ENCODE data around the gene KRTAP9-8.
"Not testable (repeated sequence)": the region's sequence is repeated elsewhere in the genome, so short reads cannot be mapped to it uniquely, and the experiment has no call there.

The KRTAP9-8 gene, protein sequence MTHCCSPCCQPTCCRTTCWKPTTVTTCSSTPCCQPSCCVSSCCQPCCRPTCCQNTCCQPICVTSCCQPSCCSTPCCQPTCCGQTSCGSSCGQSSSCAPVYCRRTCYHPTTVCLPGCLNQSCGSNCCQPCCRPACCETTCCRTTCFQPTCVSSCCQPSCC

GRCh38 chr17:41237949-41238437, at the start of gene KRTAP9-8:
KRTAP9-8 (plus strand) TSS chr17:41237999; CDS start chr17:41238052, 53 bp downstream.
- DNase-seq, result not testable (repeated sequence)

DNA sequence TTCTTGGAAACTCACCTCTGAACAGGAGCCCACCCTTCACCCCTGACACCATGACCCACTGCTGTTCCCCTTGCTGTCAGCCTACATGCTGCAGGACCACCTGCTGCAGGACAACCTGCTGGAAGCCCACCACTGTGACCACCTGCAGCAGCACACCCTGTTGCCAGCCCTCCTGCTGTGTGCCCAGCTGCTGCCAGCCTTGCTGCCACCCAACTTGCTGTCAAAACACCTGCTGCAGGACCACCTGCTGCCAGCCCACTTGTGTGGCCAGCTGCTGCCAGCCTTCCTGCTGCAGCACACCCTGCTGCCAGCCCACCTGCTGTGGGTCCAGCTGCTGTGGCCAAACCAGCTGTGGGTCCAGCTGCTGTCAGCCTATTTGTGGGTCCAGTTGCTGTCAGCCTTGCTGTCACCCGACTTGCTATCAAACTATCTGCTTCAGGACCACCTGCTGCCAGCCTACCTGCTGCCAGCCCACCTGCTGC, 47.9 kb upstream of the KRTAP9-8 start, which contains the start of gene KRTAP9-1:
TSS of gene KRTAP9-1 (plus strand) at position 51 of the 482 bp plus-strand sequence. CDS start at position 51, 0 bp downstream.
- not testable (repeated sequence) for DNase-seq

DNA sequence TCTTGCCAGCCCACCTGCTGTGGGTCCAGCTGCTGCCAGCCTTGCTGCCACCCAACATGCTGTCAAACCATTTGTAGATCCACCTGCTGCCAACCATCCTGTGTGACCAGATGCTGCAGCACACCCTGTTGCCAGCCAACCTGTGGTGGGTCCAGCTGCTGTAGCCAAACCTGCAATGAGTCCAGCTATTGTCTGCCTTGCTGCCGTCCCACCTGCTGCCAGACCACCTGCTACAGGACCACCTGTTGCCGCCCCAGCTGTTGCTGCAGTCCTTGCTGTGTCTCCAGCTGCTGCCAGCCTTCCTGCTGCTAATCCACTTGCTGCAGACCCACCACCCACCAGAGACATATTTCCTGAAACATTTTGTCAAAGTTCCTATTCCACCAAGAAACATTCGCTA, 47.5 kb upstream of the KRTAP9-8 start:
- no peak for DNase-seq

DNA sequence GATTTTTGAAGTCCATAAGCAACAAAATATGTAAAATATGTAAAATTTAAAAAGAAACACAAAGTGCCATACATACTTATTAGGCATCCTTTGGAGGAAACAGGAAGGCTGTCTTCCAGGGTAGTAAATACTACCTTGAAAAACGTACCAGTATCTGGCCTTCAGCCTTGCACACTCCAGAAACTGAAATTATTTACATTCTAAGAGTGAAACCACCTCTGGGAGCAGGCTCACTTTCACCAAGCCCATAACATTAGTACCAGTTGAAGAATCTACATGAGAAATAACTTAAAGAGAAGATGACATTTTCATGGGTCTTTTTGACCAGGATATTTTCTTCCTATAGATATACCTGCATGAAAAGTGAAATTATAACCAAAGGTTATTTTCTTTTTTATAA, 41.7 kb upstream of the KRTAP9-8 start:
- no peak for DNase-seq

DNA sequence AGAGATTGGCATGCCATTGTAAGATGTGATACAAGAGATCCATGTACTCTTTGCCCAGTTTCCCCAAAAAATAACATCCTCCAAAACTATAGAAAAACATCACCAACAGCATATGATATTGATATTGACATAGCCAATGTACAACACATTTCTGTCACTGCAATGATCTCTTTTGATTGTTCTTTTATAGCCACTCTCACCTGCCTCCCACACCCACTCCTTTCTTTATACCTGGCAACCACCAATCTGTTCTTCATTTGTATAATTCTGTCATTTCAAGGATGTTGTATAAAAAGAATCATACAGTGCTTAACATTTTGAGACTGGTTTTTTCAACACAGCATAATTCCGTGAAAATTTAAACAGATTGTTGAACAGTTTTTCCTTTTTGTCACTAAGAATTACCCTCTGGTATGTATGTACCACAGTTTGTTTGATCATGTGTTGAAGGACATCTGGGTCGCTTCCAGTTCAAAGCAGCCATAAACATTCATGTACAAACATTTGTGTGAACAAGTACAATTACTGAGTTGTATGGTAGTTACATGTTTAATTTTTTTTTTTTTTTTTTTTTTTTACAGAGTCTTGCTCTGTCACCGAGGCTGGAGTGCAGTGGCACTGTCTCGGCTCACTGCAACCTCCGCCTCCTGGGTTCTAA, 38.2 kb upstream of the KRTAP9-8 start:
- DNase-seq, result no peak

DNA sequence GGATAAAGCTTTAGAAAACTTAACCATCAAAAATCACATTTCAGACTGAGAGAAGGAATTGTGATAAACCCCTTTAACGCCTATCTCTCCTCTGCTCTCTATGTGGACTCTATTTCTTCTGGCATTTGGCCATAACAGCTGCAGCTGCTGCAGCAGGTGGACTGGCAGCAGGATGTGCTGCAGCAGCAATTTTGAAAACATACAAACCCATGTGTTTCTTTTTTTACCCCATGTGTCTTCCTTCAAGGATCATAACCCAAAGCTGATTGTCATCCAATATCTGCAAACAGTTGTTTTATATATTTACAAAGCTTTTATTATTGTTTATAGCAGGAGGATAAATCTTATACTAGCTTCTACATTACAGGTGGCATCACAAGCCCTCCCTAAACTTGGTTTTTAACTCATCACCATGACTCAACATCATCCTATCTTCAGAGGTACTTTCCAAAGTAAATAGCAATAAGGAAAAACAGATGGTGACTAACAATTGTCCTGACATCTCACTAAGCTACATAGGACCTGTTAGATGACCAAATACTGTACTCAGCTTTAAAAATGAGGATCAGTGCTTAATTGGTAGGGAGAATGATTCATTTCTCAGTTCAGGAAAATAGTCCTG, 25.8 kb upstream of the KRTAP9-8 start:
- no peak for DNase-seq

GRCh38 chr17:41212524-41213169, 25.2 kb upstream of the KRTAP9-8 start:
- no peak for DNase-seq

DNA sequence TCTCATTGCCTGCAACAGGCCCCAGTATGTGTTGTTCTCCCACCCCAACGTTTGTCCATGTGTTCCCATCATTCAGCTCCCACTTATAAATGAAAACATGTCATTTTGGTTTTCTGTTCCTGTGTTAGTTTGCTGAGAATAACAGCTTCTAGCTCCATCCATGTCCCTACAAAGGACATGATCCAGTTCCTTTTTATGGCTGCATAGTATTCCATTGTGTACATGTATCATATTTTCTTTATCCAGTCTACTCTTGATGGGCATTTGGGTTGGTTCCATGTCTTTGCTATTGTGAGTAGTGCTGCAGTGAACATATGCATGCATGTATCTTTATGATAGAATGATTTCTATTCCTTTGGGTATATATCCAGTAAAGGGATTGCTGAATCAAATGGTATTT, 22.1 kb upstream of the KRTAP9-8 start:
- DNase-seq, result no peak

- DNase-seq, result no peak
These were observed 14.0 kb upstream of the KRTAP9-8 start for GRCh38 chr17:41223821-41224220.

DNA sequence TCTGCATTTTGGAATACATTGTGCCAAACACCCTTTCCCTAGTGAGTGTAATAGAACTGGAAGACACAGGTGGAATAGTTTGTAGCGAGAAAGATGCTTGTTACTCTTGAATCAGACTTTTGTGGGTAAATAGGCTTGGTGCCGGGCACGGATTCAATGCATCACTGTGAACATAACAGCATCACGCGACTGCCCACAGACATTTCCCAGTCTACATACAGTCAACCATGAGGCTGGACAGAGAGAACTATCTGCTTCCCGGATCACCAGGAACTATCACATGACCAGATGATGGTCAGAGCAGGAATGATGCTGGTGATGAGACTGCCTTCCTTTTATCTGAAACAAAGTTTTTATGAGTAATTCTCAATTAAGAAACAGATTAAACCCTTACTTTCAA, 11.7 kb upstream of the KRTAP9-8 start:
- no peak for DNase-seq

- DNase-seq, result not testable (repeated sequence)
These were observed 11.2 kb upstream of the KRTAP9-8 start, which contains the start of gene KRTAP9-2 for GRCh38 chr17:41226598-41227095. KRTAP9-2 (plus strand) TSS chr17:41226648; CDS start chr17:41226655, 7 bp downstream.

- no peak for DNase-seq
These were observed 7.7 kb upstream of the KRTAP9-8 start for GRCh38 chr17:41230094-41230493.

DNA sequence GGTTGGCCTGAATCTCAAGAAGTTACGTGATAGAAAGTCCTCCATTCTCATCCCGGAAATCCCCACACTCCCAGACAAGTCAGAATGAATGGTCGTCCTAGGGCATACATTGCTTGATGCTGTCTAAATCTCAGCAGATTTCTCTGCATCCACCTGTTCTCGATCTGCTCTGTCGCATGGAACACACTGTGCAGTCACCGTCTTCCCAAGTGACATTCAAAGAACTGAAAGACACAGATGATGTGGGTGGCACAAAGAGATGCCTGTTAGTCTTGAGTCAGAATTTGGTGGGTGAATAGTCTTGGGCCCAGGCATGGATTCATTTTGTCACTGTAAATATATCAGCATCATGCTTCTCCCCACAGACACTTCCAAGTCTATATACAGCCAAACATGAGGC, 6.1 kb upstream of the KRTAP9-8 start:
- no peak for DNase-seq

DNA sequence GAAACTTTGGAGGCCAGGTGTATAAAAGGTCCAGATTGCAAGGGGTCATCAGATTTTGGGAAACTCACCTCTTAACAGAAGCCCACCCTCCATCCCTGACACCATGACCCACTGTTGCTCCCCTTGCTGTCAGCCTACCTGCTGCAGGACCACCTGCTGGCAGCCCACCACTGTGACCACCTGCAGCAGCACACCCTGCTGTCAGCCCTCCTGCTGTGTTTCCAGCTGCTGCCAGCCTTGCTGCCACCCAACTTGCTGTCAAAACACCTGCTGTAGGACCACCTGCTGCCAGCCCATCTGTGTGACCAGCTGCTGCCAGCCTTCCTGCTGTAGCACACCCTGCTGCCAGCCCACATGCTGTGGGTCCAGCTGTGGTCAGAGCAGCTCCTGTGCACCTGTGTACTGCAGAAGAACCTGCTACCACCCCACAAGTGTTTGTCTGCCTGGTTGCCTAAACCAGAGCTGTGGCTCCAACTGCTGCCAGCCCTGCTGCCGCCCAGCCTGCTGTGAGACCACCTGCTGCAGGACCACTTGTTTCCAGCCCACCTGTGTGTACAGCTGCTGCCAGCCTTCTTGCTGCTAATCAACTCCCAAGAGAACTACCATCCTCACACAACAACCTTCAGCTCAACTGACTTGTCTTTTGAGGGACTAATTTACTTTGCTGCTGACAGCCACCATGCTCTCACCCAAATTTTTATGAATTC, 5.2 kb upstream of the KRTAP9-8 start, which contains the start of gene KRTAP9-3:
TSS of gene KRTAP9-3 (plus strand) at position 51 of the 707 bp plus-strand sequence. CDS start at position 104, 53 bp downstream.
- not testable (repeated sequence) for DNase-seq

GRCh38 chr17:41237116-41237515, 683 bp upstream of the KRTAP9-8 start:
- not testable (repeated sequence) for DNase-seq

DNA sequence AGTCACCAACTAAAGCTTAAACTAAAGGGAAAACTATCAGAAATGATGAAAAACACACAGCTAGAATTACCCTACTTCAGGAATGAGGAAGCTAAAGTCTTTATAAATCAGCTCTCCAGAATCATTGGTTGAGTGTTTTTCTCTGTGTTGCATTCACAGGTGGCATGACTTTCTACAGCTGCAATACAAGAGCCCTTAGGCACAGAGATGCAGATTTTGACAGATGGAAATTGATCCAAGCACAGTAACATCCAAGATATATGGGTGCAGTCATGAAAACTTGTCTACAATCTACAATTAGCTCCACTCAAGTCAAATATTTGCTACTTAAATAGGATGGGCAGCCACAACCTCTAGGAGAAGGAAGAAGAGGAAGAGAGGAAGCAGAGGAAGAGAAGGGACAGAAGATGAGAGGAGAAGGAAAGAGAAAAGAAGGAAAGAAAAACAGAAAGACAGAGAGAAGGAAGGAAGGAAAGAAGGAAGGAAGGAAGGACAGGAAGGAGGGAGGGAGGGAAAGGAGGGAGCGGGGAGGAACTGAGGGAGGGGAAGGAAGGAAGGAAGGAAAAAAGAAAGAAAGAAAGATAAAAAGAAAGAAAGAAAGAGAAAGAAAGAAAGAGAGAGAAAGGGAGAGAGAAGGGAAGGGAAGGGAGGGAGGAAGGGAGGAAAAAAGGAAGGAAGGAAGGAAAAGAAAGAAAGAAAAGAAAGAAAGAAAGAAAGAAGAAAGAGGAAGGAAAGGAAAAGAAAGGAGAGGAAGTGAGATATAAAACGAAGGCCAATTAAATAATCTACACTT, 9.4 kb downstream of the KRTAP9-8 start:
- DNase-seq, result not testable (repeated sequence)

DNA sequence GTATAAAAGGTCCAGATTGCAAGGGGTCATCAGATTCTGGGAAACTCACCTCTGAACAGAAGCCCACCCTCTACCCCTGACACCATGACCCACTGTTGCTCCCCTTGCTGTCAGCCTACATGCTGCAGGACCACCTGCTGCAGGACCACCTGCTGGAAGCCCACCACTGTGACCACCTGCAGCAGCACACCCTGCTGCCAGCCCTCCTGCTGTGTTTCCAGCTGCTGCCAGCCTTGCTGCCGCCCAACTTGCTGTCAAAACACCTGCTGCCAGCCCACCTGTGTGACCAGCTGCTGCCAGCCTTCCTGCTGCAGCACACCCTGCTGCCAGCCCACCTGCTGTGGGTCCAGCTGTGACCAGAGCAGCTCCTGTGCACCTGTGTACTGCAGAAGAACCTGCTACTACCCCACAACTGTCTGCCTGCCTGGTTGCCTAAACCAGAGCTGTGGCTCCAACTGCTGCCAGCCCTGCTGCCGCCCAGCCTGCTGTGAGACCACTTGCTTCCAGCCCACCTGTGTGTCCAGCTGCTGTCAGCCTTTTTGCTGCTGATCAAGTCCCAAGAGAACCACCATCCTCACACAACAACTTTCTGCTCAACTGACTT, 11.9 kb downstream of the KRTAP9-8 start, which contains the start of gene KRTAP9-4:
TSS of gene KRTAP9-4 (plus strand) at position 51 of the 604 bp plus-strand sequence. CDS start at position 85, 34 bp downstream.
- not testable (repeated sequence) for DNase-seq

DNA sequence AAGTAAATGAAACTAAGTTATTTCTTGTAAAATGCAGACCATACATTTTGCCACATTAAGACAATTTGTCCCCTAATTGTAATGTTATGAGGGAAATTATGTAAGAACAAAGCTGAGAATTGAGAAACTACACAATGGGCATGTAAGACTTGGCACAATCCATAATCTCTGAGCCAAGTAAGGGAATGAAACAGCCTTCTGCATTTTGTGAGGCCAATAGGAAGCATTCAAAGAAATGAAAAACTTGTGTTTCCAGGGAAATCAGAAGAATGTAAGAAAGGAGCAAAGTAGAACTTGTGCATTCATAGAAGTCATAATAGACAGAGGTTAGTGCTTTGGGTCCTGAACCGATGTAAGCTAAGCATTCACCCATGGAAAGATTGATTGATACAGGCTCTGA, 13.5 kb downstream of the KRTAP9-8 start:
- DNase-seq, result no peak

- DNase-seq, result no peak
These were observed 17.1 kb downstream of the KRTAP9-8 start for GRCh38 chr17:41254861-41255260.

Data from CD4-positive, alpha-beta T cell treated with Interleukin-4 for 1 hour (primary cell).